Measurements from ENCODE around the gene EYA4.

DNA sequence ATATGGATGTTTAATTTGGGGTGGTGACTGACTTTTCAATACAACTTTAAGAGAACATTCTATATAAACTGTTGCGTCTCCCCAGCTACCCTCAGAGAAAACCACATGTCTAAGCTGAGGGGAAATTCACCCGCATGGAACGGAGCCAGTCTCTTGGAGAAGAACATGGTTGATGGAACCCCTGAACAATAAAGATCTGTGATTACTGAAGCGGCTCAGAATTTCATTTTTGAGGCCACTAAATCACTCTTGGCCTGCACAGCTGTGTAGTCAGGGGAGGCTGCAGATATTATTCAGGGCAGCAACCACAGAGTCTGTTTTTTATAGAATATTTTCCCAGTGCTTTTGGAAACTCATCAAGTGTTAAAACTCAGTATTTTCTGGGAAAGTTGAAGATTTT, 73.8 kb downstream of the EYA4 start:
- TF ChIP-seq, protein P1, sequence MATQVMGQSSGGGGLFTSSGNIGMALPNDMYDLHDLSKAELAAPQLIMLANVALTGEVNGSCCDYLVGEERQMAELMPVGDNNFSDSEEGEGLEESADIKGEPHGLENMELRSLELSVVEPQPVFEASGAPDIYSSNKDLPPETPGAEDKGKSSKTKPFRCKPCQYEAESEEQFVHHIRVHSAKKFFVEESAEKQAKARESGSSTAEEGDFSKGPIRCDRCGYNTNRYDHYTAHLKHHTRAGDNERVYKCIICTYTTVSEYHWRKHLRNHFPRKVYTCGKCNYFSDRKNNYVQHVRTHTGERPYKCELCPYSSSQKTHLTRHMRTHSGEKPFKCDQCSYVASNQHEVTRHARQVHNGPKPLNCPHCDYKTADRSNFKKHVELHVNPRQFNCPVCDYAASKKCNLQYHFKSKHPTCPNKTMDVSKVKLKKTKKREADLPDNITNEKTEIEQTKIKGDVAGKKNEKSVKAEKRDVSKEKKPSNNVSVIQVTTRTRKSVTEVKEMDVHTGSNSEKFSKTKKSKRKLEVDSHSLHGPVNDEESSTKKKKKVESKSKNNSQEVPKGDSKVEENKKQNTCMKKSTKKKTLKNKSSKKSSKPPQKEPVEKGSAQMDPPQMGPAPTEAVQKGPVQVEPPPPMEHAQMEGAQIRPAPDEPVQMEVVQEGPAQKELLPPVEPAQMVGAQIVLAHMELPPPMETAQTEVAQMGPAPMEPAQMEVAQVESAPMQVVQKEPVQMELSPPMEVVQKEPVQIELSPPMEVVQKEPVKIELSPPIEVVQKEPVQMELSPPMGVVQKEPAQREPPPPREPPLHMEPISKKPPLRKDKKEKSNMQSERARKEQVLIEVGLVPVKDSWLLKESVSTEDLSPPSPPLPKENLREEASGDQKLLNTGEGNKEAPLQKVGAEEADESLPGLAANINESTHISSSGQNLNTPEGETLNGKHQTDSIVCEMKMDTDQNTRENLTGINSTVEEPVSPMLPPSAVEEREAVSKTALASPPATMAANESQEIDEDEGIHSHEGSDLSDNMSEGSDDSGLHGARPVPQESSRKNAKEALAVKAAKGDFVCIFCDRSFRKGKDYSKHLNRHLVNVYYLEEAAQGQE (IDR thresholded peaks at IDR 0.05): no peak
- TF ChIP-seq TFCP2L1 (CRISPR knock-in tag; IDR thresholded peaks at IDR 0.05): no peak
- no peak for TF ChIP-seq EP300 (IDR thresholded peaks at IDR 0.05)
- TF ChIP-seq CTCF (IDR thresholded peaks at IDR 0.05): no peak
- TF ChIP-seq CHD4 (IDR thresholded peaks at IDR 0.05; ENCODE audit: borderline replicate concordance): no peak
